ENCODE measurements around the gene SCAMP2. TPM values are rescaled to one million over a fixed set of nuclear protein-coding genes. Genes with fewer than 3 reads are reported as not detected.

The SCAMP2 gene
- total and polyA plus RNA-seq, 2 donors (not counting 1 experiment from before 2014, with no cell fraction given): 15.5 to 86.2 TPM

- H3K79me2 ChIP-seq (ENCODE audit: control insufficient read depth, insufficient read depth, low read length): peaks cover 43% of the 10 kb centered on the region
- no peak for TF ChIP-seq CTCF (conservative IDR thresholded peaks at IDR 0.05 in 1 of 2, IDR thresholded peaks at IDR 0.05 in 1 of 2; ENCODE audit: low read depth in 1 of 2, low read length in 2 of 2)
- TF ChIP-seq EZH2 (IDR thresholded peaks at IDR 0.05; ENCODE audit: low read length, missing control alignments): no peak
- H2AFZ ChIP-seq (ENCODE audit: low read length): no peak overlapping the region
Observed at GRCh38 chr15:74868059-74868458, 5.1 kb downstream of the SCAMP2 start.

GRCh38 chr15:74867466-74868038 lies 5.6 kb downstream of the SCAMP2 start:
- H3K4me1 ChIP-seq (ENCODE audit: control insufficient read depth, extremely low read depth, insufficient read depth, low read length): peaks cover 4% of the 10 kb centered on the region
- no peak overlapping the region for H2AFZ ChIP-seq (ENCODE audit: low read length)
- H3K4me3 ChIP-seq (replicated peaks in 1 of 4; ENCODE audit: control extremely low read depth in 1 of 4, insufficient read depth in 1 of 4, low read depth in 3 of 4, low read length in 4 of 4): no peak overlapping the region
- no peak overlapping the region for H3K9ac ChIP-seq (ENCODE audit: insufficient read depth, low read length)
- no peaks in the 10 kb centered on the region for H4K20me1 ChIP-seq (ENCODE audit: control insufficient read depth, extremely low read depth, insufficient read depth, low read length)
- no peaks in the 10 kb centered on the region for H3K36me3 ChIP-seq (ENCODE audit: control insufficient read depth, insufficient read depth, low read length)
- H3K9me3 ChIP-seq (ENCODE audit: control insufficient read depth, insufficient read depth, low read depth, low read length): no peaks in the 10 kb centered on the region
- H3K79me2 ChIP-seq (ENCODE audit: control insufficient read depth, insufficient read depth, low read length): peaks cover 40% of the 10 kb centered on the region
- no peaks in the 10 kb centered on the region for H3K27me3 ChIP-seq (ENCODE audit: control insufficient read depth, insufficient read depth, low read length)
- DNase-seq (ENCODE audit: low read depth in 2 of 2): no peak
- TF ChIP-seq EZH2 (IDR thresholded peaks at IDR 0.05; ENCODE audit: low read length, missing control alignments) (no peak), CTCF (conservative IDR thresholded peaks at IDR 0.05 in 1 of 2, IDR thresholded peaks at IDR 0.05 in 1 of 2; ENCODE audit: low read depth in 1 of 2, low read length in 2 of 2) (no peak)
- H3K27ac ChIP-seq (ENCODE audit: insufficient read depth, low read length): no peak overlapping the region
- no peak overlapping the region for H3K4me2 ChIP-seq (ENCODE audit: extremely low read depth, insufficient read depth, low read length)

More at GRCh38 chr15:74868059-74868458, 5.1 kb downstream of the SCAMP2 start:
- no peaks in the 10 kb centered on the region for H3K36me3 ChIP-seq (ENCODE audit: control insufficient read depth, insufficient read depth, low read length)
- H3K4me2 ChIP-seq (ENCODE audit: extremely low read depth, insufficient read depth, low read length): no peak overlapping the region
- H3K4me3 ChIP-seq (replicated peaks in 1 of 4; ENCODE audit: control extremely low read depth in 1 of 4, insufficient read depth in 1 of 4, low read depth in 3 of 4, low read length in 4 of 4): no peak overlapping the region
- H3K27me3 ChIP-seq (ENCODE audit: control insufficient read depth, insufficient read depth, low read length): no peaks in the 10 kb centered on the region
- no peak overlapping the region for H3K9ac ChIP-seq (ENCODE audit: insufficient read depth, low read length)
- no peaks in the 10 kb centered on the region for H3K9me3 ChIP-seq (ENCODE audit: control insufficient read depth, insufficient read depth, low read depth, low read length)
- no peaks in the 10 kb centered on the region for H4K20me1 ChIP-seq (ENCODE audit: control insufficient read depth, extremely low read depth, insufficient read depth, low read length)
- no peak overlapping the region for H3K27ac ChIP-seq (ENCODE audit: insufficient read depth, low read length)
- no peak for DNase-seq (ENCODE audit: low read depth in 2 of 2)
- peaks cover 4% of the 10 kb centered on the region for H3K4me1 ChIP-seq (ENCODE audit: control insufficient read depth, extremely low read depth, insufficient read depth, low read length)

GRCh38 chr15:74866090-74866489 lies 7.1 kb downstream of the SCAMP2 start:
- Histone ChIP-seq H3K27me3 (ENCODE audit: control insufficient read depth, insufficient read depth, low read length) (no peaks in the 10 kb centered on the region), H3K4me3 (replicated peaks in 1 of 4; ENCODE audit: control extremely low read depth in 1 of 4, insufficient read depth in 1 of 4, low read depth in 3 of 4, low read length in 4 of 4) (no peak overlapping the region), H3K79me2 (ENCODE audit: control insufficient read depth, insufficient read depth, low read length) (peaks cover 31% of the 10 kb centered on the region), H3K27ac (ENCODE audit: insufficient read depth, low read length) (peak overlapping the region; percentile 18), H3K4me2 (ENCODE audit: extremely low read depth, insufficient read depth, low read length) (no peak overlapping the region), H2AFZ (ENCODE audit: low read length) (no peak overlapping the region), H3K4me1 (ENCODE audit: control insufficient read depth, extremely low read depth, insufficient read depth, low read length) (peaks cover 4% of the 10 kb centered on the region), H3K9me3 (ENCODE audit: control insufficient read depth, insufficient read depth, low read depth, low read length) (no peaks in the 10 kb centered on the region), H3K36me3 (ENCODE audit: control insufficient read depth, insufficient read depth, low read length) (no peaks in the 10 kb centered on the region), H4K20me1 (ENCODE audit: control insufficient read depth, extremely low read depth, insufficient read depth, low read length) (no peaks in the 10 kb centered on the region), H3K9ac (ENCODE audit: insufficient read depth, low read length) (no peak overlapping the region)
- DNase-seq (ENCODE audit: low read depth in 2 of 2): peak; percentile 30 to 83
- no peak for TF ChIP-seq EZH2 (IDR thresholded peaks at IDR 0.05; ENCODE audit: low read length, missing control alignments)
